Activated CD4-positive, alpha-beta T cell treated with anti-CD3 and anti-CD28 coated beads, Interleukin-2, amount 50 U/mL, for 1 hour (primary cell): ENCODE results near the gene NAA10.

Experiments used
- DNase-seq: peaks from one replicate; pipeline ENCODE4 v3.0.0-alpha.2; 2020

Gene NAA10

GRCh38 chrX:153966841-153967535, 32.2 kb upstream of the NAA10 start:
- no peak for DNase-seq

DNA sequence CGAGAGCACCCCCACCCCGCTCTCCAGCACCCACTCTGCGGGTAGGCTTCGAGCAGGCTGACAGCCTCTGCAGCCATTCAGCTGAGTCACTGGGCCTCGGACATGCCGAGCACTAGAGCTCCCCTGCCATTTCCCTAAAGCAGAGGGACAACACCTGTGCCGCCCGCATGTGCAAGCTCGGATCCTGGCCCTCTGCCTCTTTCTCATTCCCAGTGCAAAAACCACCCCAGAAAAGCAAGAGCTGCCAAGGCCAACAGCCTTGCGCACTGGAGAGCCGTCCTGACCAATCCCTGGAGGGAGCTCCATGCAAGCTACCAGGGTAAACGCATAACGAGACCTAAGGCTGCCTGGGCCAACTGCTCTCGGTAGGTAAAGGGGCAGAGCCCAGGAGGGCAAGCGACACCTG, 31.4 kb upstream of the NAA10 start:
- no peak for DNase-seq

- DNase-seq = no peak
These were observed 30.6 kb upstream of the NAA10 start for GRCh38 chrX:153965406-153965805.

DNA sequence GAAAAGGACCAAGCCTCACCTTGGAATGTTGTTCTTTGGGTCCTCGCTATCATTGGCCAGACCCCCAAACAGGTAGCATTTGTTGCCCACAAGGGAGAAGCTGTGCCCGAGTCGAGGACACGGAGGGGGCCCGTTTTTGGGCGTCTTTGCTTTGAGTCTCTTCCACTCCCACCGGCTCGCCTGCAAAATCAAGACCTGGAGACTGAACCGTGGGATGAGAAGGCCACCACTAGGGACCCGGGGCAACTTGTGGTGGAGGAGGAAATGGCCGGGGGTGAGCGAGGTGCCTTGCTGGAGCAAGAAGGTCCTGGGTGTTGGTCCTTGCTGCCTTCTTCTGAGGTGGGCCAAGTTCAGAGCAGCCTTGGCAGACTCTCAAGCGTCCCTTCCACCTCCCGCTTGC, 29.3 kb upstream of the NAA10 start:
- DNase-seq = no peak

DNA sequence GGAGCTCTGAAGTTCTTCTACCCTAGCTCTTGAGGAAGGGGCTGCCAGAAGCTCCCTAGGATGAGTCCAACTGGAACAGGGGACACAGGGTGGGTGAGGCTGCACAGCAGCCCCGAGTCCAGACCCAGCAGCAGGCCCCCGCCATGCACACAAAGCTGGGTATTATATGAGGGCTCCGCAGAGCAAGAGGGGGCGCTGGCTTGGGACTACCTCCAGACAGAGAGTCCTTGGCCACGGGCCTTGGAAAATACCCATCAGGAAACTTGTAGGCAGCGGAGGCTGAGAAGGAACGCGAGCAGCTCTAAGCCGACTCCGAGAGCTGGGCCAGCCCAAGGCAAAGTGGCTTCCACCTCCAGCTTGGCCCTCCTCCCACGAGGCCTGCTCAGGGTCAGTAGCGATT, 28.7 kb upstream of the NAA10 start:
- DNase-seq = no peak

DNA sequence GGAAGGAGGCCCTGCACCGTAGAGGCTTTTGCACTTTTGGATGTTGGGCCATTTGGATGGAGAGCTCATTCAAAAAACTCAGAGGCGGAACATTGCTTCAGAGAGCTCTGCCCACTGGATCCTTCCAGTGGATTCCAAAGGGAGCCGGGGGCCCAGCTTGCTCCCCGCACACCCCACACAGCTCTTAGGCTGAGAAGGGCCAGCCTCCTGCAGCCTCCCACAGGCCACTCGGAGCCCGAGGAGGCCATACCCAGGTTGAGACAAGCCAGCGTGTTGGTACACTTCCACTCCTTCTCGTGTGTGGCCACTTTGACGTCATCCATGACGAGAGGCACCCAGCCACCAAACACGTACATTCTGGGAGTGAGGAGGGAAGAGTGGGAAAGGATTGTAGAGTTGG, 26.5 kb upstream of the NAA10 start:
- no peak for DNase-seq

- no peak for DNase-seq
These were observed 25.9 kb upstream of the NAA10 start for GRCh38 chrX:153960786-153961185.

DNA sequence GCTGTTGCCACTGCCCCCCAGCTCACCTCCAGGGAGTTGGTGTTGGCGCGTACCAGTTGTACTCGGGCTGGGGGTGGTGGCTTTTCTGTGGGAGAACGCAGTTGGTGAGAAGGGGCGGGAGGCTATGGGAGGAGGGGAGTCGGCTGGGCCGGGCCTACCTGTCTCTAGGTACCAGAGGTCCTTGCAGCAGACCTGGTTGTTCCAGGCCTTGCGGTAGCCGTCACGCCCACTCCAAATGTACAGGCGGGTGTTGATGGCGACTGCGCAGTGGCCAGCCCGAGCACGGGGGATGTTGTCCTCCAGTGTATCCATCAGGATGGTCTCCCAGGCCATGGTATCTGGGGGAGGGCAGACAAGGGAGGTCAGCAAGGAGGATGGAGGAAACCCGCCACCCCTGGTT, 25.2 kb upstream of the NAA10 start:
- no peak for DNase-seq

- DNase-seq = no peak
These were observed 24.8 kb upstream of the NAA10 start for GRCh38 chrX:153959649-153960048.

DNA sequence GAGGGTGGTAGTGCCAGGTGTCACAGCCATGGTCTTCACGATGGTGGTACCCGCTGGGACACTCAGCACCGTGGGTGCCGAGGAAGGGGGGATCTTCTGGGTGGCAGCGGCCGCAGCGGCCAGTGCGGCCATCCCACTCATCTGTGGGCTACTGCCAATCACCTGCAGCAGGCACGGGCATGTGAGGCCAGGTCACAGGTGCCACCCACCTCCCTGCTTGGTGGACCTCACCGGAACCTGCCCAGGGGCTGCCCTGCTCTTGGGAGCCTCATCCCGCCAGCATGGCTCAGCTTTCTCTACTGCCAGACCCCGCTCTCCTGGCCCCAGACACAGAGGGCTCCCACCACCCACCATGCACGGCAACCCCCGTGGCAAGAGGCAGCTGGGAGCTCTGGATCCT, 23.8 kb upstream of the NAA10 start:
- DNase-seq = no peak

- DNase-seq = no peak
These were observed 22.4 kb upstream of the NAA10 start for GRCh38 chrX:153957224-153957623.

DNA sequence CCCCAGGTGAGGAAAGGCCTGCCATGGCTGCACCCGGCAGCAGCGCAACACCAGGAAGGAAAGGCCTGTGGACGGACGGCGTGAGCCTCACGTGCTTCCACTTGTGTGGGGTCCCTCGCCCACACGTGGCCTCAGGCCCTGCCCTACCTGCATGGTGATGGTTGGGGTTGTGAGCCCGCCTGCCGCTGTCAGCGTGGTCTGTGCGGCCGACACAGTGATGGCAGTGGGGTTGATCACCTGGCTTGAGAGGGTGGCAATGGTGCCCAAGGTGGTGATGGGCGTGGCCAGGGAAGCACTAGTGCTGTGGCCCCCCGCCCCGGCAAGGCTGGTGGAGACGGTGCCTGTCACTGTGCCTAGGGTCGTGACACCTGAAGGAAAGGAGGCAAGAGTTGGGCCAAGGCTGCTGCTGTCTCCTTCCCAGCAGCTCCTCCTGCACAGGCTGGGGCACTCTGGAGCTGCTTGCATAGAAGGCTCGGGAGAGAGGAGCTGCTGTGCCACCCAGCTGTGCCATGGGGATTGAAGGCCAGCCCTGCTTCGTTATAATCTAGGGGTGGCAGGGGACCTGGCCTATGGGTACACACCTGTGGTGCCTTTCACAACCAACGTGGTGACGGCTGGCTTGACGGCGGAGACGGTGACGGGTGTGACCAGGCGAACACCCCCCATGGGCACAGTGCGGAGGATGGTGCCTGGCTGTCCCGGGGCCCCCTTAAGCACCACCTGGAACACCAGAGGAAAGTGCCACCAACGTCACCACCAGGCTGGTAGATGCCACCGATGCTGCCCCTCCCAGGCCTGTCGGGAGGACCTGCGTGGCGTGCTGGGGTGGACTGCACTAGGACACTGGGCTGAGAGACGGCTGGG, 21.4 kb upstream of the NAA10 start:
- no peak for DNase-seq

- no peak for DNase-seq
These were observed 20.4 kb upstream of the NAA10 start for GRCh38 chrX:153955228-153955732.

DNA sequence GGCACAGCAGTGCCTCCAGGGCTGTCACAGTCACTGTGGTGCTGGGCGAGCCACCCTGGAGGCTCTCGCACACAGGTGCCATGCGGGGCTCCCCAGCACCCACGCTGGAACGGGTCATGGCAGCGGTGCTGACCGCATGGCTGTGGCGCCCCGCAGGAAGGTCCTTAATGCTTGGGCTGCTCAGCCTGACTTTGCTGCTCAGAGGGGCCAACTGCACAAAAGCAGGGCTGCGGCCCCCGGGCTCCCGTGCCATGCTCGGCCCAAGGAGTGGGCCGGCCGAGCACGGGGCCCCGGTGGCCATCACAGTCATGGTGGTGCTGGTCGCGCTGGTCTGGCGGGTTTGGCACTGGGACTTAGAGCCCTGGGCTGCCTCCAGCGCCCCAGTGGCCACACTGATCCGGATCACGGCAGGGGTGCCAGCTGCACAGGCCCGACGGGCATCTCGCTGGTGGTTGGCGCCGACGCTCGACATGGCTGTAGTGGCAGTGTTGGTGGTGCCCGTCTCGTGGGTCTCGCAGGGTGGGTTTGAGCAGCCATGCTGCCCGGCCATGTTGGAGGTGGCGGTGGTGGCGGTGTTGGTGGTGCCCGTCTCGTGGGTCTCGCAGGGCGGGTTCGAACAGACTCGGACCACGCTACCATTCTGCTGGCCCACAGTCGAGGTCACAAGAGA, 19.9 kb upstream of the NAA10 start:
- DNase-seq = no peak

- DNase-seq = no peak
These were observed 19.2 kb upstream of the NAA10 start for GRCh38 chrX:153953892-153954557.

DNA sequence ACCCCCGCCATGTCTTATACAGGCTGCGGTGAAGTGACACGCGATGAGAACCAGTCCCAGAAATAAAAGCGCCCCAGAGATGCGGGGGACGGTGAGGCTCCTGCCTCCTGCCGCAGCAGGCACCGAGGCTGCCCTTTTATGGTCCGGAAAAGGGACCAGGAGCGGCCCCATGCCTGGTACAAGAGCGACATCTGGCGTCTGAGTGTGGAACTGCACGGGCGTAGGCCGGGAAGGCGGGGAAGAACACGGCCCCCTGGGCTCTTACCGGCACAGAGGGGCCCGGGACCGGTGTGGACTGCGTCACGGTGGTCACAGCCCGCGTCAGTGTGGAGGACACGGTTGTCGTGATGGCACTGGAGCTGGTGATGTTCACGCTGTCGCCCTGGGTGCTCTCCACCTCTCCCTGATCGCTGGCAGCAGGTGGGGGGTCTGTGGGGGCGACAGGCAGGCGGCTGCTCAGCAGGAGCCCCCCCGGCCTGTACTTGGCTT, 18.5 kb upstream of the NAA10 start:
- peak; percentile 74 for DNase-seq

GRCh38 chrX:153952373-153953026, 17.7 kb upstream of the NAA10 start:
- DNase-seq = no peak

DNA sequence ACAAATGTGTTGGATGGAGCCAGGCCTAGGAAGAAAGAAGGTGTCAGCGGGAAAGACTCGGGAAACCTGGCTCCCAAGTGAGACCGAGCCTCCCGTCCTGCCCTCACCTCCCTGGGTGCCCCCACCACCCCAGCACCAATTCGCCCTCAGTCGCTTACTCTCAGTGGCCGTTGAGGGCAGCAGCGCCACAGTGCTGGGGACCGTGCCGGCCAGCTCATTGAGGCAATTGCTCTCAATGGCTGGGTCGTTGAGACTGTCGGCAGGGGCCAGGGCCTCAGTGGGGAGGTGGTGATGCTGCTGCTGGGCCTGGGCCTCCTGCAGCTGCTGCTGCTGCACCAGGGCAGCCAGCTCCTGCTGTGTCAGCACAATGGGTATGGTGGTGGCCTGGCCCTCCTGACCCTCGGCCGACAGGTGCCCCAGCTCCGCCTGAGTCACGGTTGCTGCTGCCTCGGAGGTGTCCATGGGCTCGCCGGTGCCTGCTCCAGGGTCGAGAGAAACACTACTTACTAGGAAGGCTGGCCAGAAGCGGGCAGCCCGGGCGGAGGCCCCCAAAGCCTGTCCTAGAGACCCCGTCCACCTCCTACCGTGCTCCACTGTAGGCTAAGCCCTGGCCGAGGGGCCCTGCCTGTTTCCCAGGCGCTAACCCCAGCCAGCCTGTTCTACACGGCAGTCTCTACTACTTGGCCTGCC, 17.0 kb upstream of the NAA10 start:
- no peak for DNase-seq

GRCh38 chrX:153950127-153950526, 15.3 kb upstream of the NAA10 start:
- no peak for DNase-seq

DNA sequence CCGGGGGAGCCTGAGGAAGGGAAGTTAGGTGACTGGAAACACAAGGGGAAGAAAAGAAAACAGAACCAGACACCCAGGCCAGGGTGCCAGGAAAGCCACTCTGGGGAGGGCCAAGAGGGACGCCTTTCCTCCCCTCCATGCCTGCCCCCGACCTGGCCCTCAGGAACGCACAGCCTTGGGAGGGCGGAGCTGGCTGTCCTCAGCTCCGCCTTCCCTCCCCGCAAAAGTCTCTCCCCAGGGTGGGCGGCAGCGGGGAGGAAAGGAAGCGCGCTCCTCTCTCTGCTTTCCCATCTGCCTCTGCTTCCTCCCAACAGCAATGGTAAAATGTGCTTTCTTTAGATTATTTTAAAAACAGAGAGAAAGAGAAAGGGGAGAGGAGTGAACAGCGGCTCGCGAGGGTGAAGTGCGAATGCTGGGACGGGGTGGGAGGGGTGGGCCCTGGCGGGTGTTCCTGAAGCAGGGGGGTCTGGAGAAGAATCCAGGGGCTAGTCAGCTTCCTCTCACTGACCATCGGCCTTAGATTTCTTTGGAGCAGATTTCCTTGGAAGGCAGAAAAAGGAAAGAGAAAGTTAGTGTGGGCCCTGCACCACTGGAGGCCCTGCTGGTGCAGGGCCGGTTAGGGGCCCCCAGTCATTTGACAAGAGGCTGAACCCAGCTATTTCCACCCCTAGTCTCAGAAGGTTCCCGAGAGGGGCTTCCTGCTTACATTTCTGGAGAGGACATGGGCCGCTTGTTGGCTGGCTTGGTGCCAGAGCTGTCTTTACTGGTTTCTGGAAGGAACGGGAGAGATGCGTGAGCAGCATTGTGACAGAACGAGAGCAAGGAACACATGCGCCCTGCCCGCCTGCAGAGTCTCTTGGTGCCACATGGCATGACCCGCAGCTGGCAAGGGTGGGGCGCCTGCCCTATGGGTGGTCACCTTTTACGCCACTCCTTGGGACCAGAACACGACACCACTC, 14.3 kb upstream of the NAA10 start:
- no peak for DNase-seq
